Measurements from ENCODE around the gene REXO4. TPM values are rescaled to one million over a fixed set of nuclear protein-coding genes. Genes with fewer than 3 reads are reported as not detected.

REXO4 gene
- total and polyA plus RNA-seq, 2 of the 4 experiments (the other 2 are of a cell fraction), result 16.1 to 21.8 TPM

DNA sequence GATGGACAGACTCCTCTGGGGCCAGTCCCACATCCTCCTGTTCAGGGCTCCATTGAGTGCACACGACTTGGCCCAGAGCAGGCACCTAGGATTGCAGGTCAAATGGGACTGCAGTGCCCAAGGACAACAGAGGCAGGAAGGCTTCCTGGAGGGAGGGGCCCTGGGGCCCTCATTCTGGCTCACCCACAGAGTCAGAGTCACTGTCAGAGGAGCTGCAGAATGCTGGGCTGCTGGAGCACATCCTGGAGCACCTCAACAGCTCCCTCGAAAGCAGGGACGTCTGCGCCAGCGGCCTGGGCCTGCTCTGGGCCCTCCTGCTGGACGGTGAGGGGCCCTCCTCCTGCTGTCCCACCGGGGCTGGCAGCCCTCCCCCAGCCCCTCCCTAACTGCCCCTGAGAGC, 15.1 kb downstream of the REXO4 start:
- Histone ChIP-seq H3K9me3 (ENCODE audit: control insufficient read depth, insufficient read depth, low read length) (no peaks in the 10 kb centered on the region), H4K8ac (ENCODE audit: low read depth in 2 of 2, low read length in 2 of 2) (no peak overlapping the region), H2BK120ac (ENCODE audit: low read depth, low read length) (no peak overlapping the region), H3K18ac (ENCODE audit: low read depth, low read length) (no peak overlapping the region), H3K4me2 (ENCODE audit: low read depth, low read length) (no peak overlapping the region), H2BK15ac (ENCODE audit: low read depth, low read length) (no peak overlapping the region), H3K4me1 (ENCODE audit: control insufficient read depth, insufficient read depth, low read length) (peaks cover 2% of the 10 kb centered on the region; the same call in 1 of the 2 replicates), H2BK20ac (ENCODE audit: low read depth, low read length) (no peak overlapping the region), H3K79me1 (ENCODE audit: low read depth in 1 of 2, low read length in 2 of 2) (peaks cover 0 to 22% of the 10 kb centered on the region in 2 experiments; a peak in 2 of 4 replicates), H4K5ac (ENCODE audit: low read depth, low read length) (no peak overlapping the region), H3K27ac (ENCODE audit: insufficient read depth, low read length) (no peak overlapping the region), H3K4me3 (ENCODE audit: insufficient read depth, low read depth, low read length) (no peak overlapping the region), H2AK5ac (ENCODE audit: low read depth, low read length) (no peak overlapping the region), H2AFZ (replicated peaks; ENCODE audit: low read length, poor library complexity) (no peak overlapping the region), H3K56ac (ENCODE audit: extremely low read depth, insufficient read depth, low read length) (no peak overlapping the region), H2AK9ac (replicated peaks; ENCODE audit: low read depth, low read length, poor library complexity) (no peak overlapping the region), H3K9me1 (ENCODE audit: insufficient read depth, low read length) (0 out of 2 replicates have a peak, but pooled peaks cover 4% of the 10 kb centered on the region), H4K20me1 (ENCODE audit: insufficient read depth, low read length) (peaks cover 17% of the 10 kb centered on the region; the same call in 1 of the 2 replicates), H3K4ac (ENCODE audit: low read depth, low read length) (no peak overlapping the region), H4K91ac (ENCODE audit: insufficient read depth, low read depth, low read length) (no peak overlapping the region), H3K9ac (ENCODE audit: low read depth, low read length) (no peak overlapping the region), H2BK5ac (ENCODE audit: low read depth, low read length, poor library complexity, severe bottlenecking) (no peak overlapping the region), H3K27me3 (ENCODE audit: control insufficient read depth, insufficient read depth, low read length) (peaks cover 1% of the 10 kb centered on the region; the same call in 1 of the 2 replicates), H3K14ac (replicated peaks; ENCODE audit: low read depth, low read length) (no peak overlapping the region), H3K36me3 (ENCODE audit: control insufficient read depth, insufficient read depth, low read length) (peaks cover 20% of the 10 kb centered on the region), H3K23ac (ENCODE audit: low read depth, low read length) (no peak overlapping the region)
- DNase-seq (no peak), ATAC-seq (ENCODE audit: low read depth) (no peak)
- POLR2A ChIA-PET (ENCODE audit: unreplicated experiment), result no interaction called here
- no peak for TF ChIP-seq SMC3 (IDR thresholded peaks at IDR 0.05; ENCODE audit: low read depth, low read length)
- no peak for TF ChIP-seq MXI1 (IDR thresholded peaks at IDR 0.05; ENCODE audit: borderline replicate concordance, low read depth, low read length)
- TF ChIP-seq, protein P1, sequence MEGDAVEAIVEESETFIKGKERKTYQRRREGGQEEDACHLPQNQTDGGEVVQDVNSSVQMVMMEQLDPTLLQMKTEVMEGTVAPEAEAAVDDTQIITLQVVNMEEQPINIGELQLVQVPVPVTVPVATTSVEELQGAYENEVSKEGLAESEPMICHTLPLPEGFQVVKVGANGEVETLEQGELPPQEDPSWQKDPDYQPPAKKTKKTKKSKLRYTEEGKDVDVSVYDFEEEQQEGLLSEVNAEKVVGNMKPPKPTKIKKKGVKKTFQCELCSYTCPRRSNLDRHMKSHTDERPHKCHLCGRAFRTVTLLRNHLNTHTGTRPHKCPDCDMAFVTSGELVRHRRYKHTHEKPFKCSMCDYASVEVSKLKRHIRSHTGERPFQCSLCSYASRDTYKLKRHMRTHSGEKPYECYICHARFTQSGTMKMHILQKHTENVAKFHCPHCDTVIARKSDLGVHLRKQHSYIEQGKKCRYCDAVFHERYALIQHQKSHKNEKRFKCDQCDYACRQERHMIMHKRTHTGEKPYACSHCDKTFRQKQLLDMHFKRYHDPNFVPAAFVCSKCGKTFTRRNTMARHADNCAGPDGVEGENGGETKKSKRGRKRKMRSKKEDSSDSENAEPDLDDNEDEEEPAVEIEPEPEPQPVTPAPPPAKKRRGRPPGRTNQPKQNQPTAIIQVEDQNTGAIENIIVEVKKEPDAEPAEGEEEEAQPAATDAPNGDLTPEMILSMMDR (conservative IDR thresholded peaks at IDR 0.05; ENCODE audit: low read depth, low read length), result no peak
- TF ChIP-seq RCOR1 (IDR thresholded peaks at IDR 0.05; ENCODE audit: insufficient replicate concordance, low read length), result no peak
- TF ChIP-seq RFX5 (IDR thresholded peaks at IDR 0.05; ENCODE audit: low read depth, low read length), result no peak
- TF ChIP-seq, protein P2, sequence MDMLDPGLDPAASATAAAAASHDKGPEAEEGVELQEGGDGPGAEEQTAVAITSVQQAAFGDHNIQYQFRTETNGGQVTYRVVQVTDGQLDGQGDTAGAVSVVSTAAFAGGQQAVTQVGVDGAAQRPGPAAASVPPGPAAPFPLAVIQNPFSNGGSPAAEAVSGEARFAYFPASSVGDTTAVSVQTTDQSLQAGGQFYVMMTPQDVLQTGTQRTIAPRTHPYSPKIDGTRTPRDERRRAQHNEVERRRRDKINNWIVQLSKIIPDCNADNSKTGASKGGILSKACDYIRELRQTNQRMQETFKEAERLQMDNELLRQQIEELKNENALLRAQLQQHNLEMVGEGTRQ (IDR thresholded peaks at IDR 0.05; ENCODE audit: low read depth, low read length), result no peak
- no peak for TF ChIP-seq NFE2L2 (IDR thresholded peaks at IDR 0.05; ENCODE audit: low read depth, low read length)
- TF ChIP-seq MAZ (IDR thresholded peaks at IDR 0.05; ENCODE audit: borderline replicate concordance, low read depth, low read length), result no peak
- no peak for TF ChIP-seq RAD21 (IDR thresholded peaks at IDR 0.05; ENCODE audit: low read length)
- TF ChIP-seq CHD1 (IDR thresholded peaks at IDR 0.05; ENCODE audit: low read depth, low read length), result no peak
- TF ChIP-seq CEBPB (IDR thresholded peaks at IDR 0.05; ENCODE audit: low read depth, low read length), result no peak
- dilution Hi-C loops (cut with HindIII; ENCODE audit: low sequenced_read_pairs, unreplicated experiment), result no loop called here
- no TSS peak for BruUV-seq (replicated peaks)
- intact Hi-C loops (cut with micrococcal nuclease), result no loop called here
- CTCF ChIA-PET, result no interaction called here
- WGBS, 2 experiments (ENCODE audit: extremely low coverage in 2 of 2, insufficient read length in 1 of 2), result 100% methylated on average over 1 of the region's 7 CpGs; no CpG with 5 or more reads in 1 of the 2 experiments
- in situ Hi-C loops (cut with MboI; ENCODE audit: low sequenced_read_pairs), result loop anchor here (10.0 kb wide), 2 partner anchors 82 to 322 kb away; no protein-coding TSS in a partner anchor
